Neural cell (in vitro differentiated cells): ENCODE data around the gene CLGN. TPM values are rescaled to one million over a fixed set of nuclear protein-coding genes. Genes with fewer than 3 reads are reported as not detected.

ENCODE experiments used
- H2AFZ ChIP-seq: fragments of 200-600, 300-800 bp; sonication (generic), shearing (Covaris generic); 2 replicates; pipeline ENCODE4 v1.6.0; 2014; ENCODE audit warnings: low read depth, mild to moderate bottlenecking, antibody characterized with exemption, low read length, moderate library complexity
- H3F3A ChIP-seq: fragments of 200-600 bp; shearing (Covaris generic); 2 replicates; pipeline ENCODE4 v1.6.1; 2016; ENCODE audit warnings: mild to moderate bottlenecking, moderate library complexity, mixed read lengths, antibody characterized with exemption, low read length; ENCODE audit not compliant: insufficient read depth, poor library complexity, severe bottlenecking
- H3K27ac ChIP-seq: fragments of 200-600, 300-800 bp; sonication (generic), shearing (Covaris generic); 2 replicates; pipeline ENCODE4 v1.5.1; 2014; ENCODE audit warnings: mild to moderate bottlenecking, low read length, moderate library complexity
- H3K27me3 ChIP-seq: fragments of 300-800, 200-600 bp; sonication (generic), shearing (Covaris generic); 2 replicates; pipeline ENCODE4 v1.6.0; 2014; ENCODE audit warnings: mild to moderate bottlenecking, low read depth, low read length, moderate library complexity; ENCODE audit not compliant: insufficient read depth
- H3K36me3 ChIP-seq: fragments of 300-800, 200-600 bp; sonication (generic), shearing (Covaris generic); 2 replicates; pipeline ENCODE4 v1.5.1; 2014; ENCODE audit warnings: mild to moderate bottlenecking, antibody characterized with exemption, low read length, moderate library complexity; ENCODE audit not compliant: insufficient read depth
- H3K4me2 ChIP-seq: fragments of 300-800, 200-600 bp; sonication (generic), shearing (Covaris generic); 2 replicates; pipeline ENCODE4 v1.6.0; 2014; ENCODE audit warnings: mild to moderate bottlenecking, low read length
- H3K4me3 ChIP-seq: fragments of 300-800, 200-600 bp; sonication (generic), shearing (Covaris generic); 2 replicates; pipeline ENCODE4 v1.5.1; 2014; ENCODE audit warnings: mild to moderate bottlenecking, low read length, moderate library complexity
- H3K79me2 ChIP-seq: fragments of 200-600 bp; shearing (Covaris generic); replicated peaks from 2 replicates; pipeline ENCODE4 v1.6.0; 2014; ENCODE audit warnings: mild to moderate bottlenecking, low read length, moderate library complexity; ENCODE audit not compliant: insufficient read depth
- H3K9ac ChIP-seq: fragments of 300-800, 200-600 bp; sonication (generic), shearing (Covaris generic); 2 replicates; pipeline ENCODE4 v1.6.1; 2016; ENCODE audit warnings: mild to moderate bottlenecking, low read length, mixed read lengths
- H3K9me2 ChIP-seq: fragments of 200-600 bp; shearing (Covaris generic); 2 replicates; pipeline ENCODE4 v1.6.1; 2016; ENCODE audit warnings: mild to moderate bottlenecking, low read length, mixed read lengths; ENCODE audit not compliant: insufficient read depth
- H3K9me3 ChIP-seq: fragments of 200-600, 300-800 bp; sonication (generic), shearing (Covaris generic); 2 replicates; pipeline ENCODE4 v1.6.1; 2016; ENCODE audit warnings: mild to moderate bottlenecking, mixed run types, low read length, moderate library complexity, mixed read lengths
- H4K20me1 ChIP-seq: fragments of 200-600 bp; shearing (Covaris generic); 2 replicates; pipeline ENCODE4 v1.6.1; 2016; ENCODE audit warnings: mild to moderate bottlenecking, mixed run types; ENCODE audit not compliant: insufficient read depth
- CTCF ChIP-seq: fragments of 450-650 bp; IDR thresholded peaks from 2 replicates; pipeline ENCODE4 v1.5.1; 2014; ENCODE audit warnings: antibody characterized with exemption, mild to moderate bottlenecking, moderate library complexity; ENCODE audit not compliant: poor library complexity, severe bottlenecking
- EP300 ChIP-seq: fragments of 450-650 bp; conservative IDR thresholded peaks from 2 replicates; pipeline ENCODE4 v1.6.1; 2014; ENCODE audit warnings: antibody characterized with exemption, mild to moderate bottlenecking, moderate library complexity; ENCODE audit not compliant: poor library complexity, severe bottlenecking
- EZH2 ChIP-seq: fragments of 200-600, 300-800 bp; shearing (Covaris generic), sonication (generic); IDR thresholded peaks from 2 replicates; pipeline ENCODE4 v1.6.1; 2014; ENCODE audit warnings: antibody characterized with exemption, low read length, borderline replicate concordance, mild to moderate bottlenecking; ENCODE audit not compliant: insufficient read depth, poor library complexity, severe bottlenecking
- MXI1 ChIP-seq: fragments of 450-650 bp; conservative IDR thresholded peaks from 2 replicates; pipeline ENCODE4 v1.6.1; 2014; ENCODE audit warnings: antibody characterized with exemption, mild to moderate bottlenecking; ENCODE audit not compliant: poor library complexity, severe bottlenecking
- POLR2AphosphoS5 ChIP-seq: IDR thresholded peaks from 2 replicates; pipeline ENCODE4 v1.6.1; 2012
- RAD21 ChIP-seq: fragments of 450-650 bp; conservative IDR thresholded peaks from 2 replicates; pipeline ENCODE4 v1.6.1; 2014; ENCODE audit warnings: antibody characterized with exemption, mild to moderate bottlenecking, moderate library complexity
- REST ChIP-seq: IDR thresholded peaks from 2 replicates; pipeline ENCODE4 v1.6.1; 2012; ENCODE audit warnings: borderline replicate concordance
- SMC3 ChIP-seq: fragments of 450-650 bp; conservative IDR thresholded peaks from 2 replicates; pipeline ENCODE4 v1.6.1; 2014; ENCODE audit warnings: antibody characterized with exemption, mild to moderate bottlenecking, moderate library complexity; ENCODE audit not compliant: poor library complexity
- TAF1 ChIP-seq: IDR thresholded peaks from 2 replicates; pipeline ENCODE4 v1.6.1; 2012; ENCODE audit warnings: low read depth
- polyA plus RNA-seq: library from polyadenylated mRNA; depleted of rRNA; stranded (reverse); fragments of >200 nt; gene quantifications from 2 replicates; pipeline ENCODE4 v1.2.3, GENCODE V29; 2014

The CLGN gene
- polyA plus RNA-seq, 1 donor from 2014 or later = 20.8 TPM

DNA sequence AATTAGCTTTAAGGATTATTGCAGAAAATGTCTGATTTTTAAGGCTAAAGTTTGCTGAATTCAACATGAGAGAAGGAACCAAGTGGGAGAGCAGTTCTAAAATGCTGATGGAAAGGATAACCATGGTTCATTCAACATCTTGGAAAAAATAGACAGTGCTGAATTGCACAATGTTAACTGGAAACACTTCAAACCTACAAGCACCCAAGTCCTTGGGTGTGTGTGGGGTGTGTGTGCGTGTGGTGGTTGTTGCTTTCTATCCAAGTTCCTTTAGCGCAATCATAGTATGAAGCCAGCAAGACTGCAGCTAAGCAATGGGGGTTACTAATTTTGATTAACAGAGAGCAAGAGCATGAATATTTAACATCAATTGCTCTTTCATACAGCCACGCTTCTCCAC, 83.3 kb downstream of the CLGN start:
- Histone ChIP-seq H3K4me3 (peak overlapping the region; percentile 5), H3K4me2 (no peak overlapping the region), H4K20me1 (no peaks in the 10 kb centered on the region), H3K9ac (no peak overlapping the region), H3K9me2 (no peaks in the 10 kb centered on the region), H3K27ac (no peak overlapping the region), H3K36me3 (no peaks in the 10 kb centered on the region), H3K27me3 (no peaks in the 10 kb centered on the region), H2AFZ (peak overlapping the region; percentile 30), H3K9me3 (no peaks in the 10 kb centered on the region), H3K79me2 (no peaks in the 10 kb centered on the region), H3F3A (no peaks in the 10 kb centered on the region)
- TF ChIP-seq EZH2 = no peak
- no peak for TF ChIP-seq REST
- TF ChIP-seq POLR2AphosphoS5 = no peak
- no peak for TF ChIP-seq TAF1
- TF ChIP-seq SMC3 = no peak
- TF ChIP-seq EP300 = no peak
- no peak for TF ChIP-seq CTCF

- Histone ChIP-seq H2AFZ (no peak overlapping the region), H3F3A (no peaks in the 10 kb centered on the region), H3K27me3 (no peaks in the 10 kb centered on the region), H3K4me2 (no peak overlapping the region), H3K9me2 (no peaks in the 10 kb centered on the region), H3K79me2 (no peaks in the 10 kb centered on the region), H3K36me3 (no peaks in the 10 kb centered on the region), H3K27ac (no peak overlapping the region), H3K9me3 (no peaks in the 10 kb centered on the region), H3K9ac (no peak overlapping the region), H3K4me3 (no peak overlapping the region), H4K20me1 (no peaks in the 10 kb centered on the region)
- TF ChIP-seq MXI1 = no peak
- no peak for TF ChIP-seq EP300
- TF ChIP-seq TAF1 = no peak
- no peak for TF ChIP-seq POLR2AphosphoS5
- no peak for TF ChIP-seq RAD21
- no peak for TF ChIP-seq REST
- no peak for TF ChIP-seq CTCF
- no peak for TF ChIP-seq SMC3
- no peak for TF ChIP-seq EZH2
Measured at GRCh38 chr4:140343303-140343702, 84.1 kb downstream of the CLGN start.
